ENCODE measurements around the gene SLC25A24. TPM values are rescaled to one million over a fixed set of nuclear protein-coding genes. Genes with fewer than 3 reads are reported as not detected.

SLC25A24 gene
- polyA plus RNA-seq, 3 donors: 11.1 to 45.4 (median 43.4) TPM

GRCh38 chr1:108107658-108108057, 92.5 kb downstream of the SLC25A24 start:
- intact Hi-C loops (cut with micrococcal nuclease): loop anchor here in 1 of 2 donors (10.0 kb wide), 1 partner anchor 53 kb away; no protein-coding TSS in a partner anchor
- Histone ChIP-seq H3K27ac (ENCODE audit: low read depth in 1 of 2, low read length in 2 of 2) (no peak overlapping the region), H3K27me3 (ENCODE audit: control insufficient read depth in 2 of 2, insufficient read depth in 2 of 2, low read length in 2 of 2) (no peaks in the 10 kb centered on the region), H3K4me3 (replicated peaks in 1 of 3; ENCODE audit: low read depth in 2 of 3, low read length in 3 of 3) (no peak overlapping the region), H3K4me2 (replicated peaks; ENCODE audit: extremely low read depth, low read length, poor library complexity, severe bottlenecking) (no peak overlapping the region), H3K9ac (ENCODE audit: insufficient read depth, low read length, poor library complexity, severe bottlenecking) (no peak overlapping the region), H3K79me2 (ENCODE audit: insufficient read depth, low read length) (no peaks in the 10 kb centered on the region), H3K36me3 (replicated peaks in 1 of 2; ENCODE audit: control insufficient read depth in 1 of 2, insufficient read depth in 2 of 2, low read length in 2 of 2) (no peaks in the 10 kb centered on the region), H3K4me1 (ENCODE audit: control insufficient read depth in 1 of 2, insufficient read depth in 2 of 2, low read length in 2 of 2) (peaks cover 4 to 6% of the 10 kb centered on the region in 2 donors), H4K20me1 (ENCODE audit: insufficient read depth, low read length) (no peaks in the 10 kb centered on the region), H2AFZ (ENCODE audit: insufficient read depth, low read depth, low read length, poor library complexity, severe bottlenecking) (no peak overlapping the region), H3K9me3 (replicated peaks in 1 of 2; ENCODE audit: control insufficient read depth in 1 of 2, insufficient read depth in 1 of 2, low read length in 2 of 2) (no peaks in the 10 kb centered on the region)
- Mint-ChIP-seq H3K4me1 (peaks cover 7% of the 10 kb centered on the region), H3K27me3 (ENCODE audit: low read depth in 3 of 3) (peaks cover 0 to 2% (median 0%) of the 10 kb centered on the region in 3 donors), H3K27ac (peak overlapping the region in 3 of 7 donors; percentile 13 to 50 (median 33)), H3K9me3 (peaks cover 0 to 6% (median 2%) of the 10 kb centered on the region in 7 donors), H3K36me3 (peaks cover 3 to 6% of the 10 kb centered on the region in 2 donors), H3K4me3 (no peak overlapping the region)
- TF ChIP-seq, protein P1, sequence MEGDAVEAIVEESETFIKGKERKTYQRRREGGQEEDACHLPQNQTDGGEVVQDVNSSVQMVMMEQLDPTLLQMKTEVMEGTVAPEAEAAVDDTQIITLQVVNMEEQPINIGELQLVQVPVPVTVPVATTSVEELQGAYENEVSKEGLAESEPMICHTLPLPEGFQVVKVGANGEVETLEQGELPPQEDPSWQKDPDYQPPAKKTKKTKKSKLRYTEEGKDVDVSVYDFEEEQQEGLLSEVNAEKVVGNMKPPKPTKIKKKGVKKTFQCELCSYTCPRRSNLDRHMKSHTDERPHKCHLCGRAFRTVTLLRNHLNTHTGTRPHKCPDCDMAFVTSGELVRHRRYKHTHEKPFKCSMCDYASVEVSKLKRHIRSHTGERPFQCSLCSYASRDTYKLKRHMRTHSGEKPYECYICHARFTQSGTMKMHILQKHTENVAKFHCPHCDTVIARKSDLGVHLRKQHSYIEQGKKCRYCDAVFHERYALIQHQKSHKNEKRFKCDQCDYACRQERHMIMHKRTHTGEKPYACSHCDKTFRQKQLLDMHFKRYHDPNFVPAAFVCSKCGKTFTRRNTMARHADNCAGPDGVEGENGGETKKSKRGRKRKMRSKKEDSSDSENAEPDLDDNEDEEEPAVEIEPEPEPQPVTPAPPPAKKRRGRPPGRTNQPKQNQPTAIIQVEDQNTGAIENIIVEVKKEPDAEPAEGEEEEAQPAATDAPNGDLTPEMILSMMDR (IDR thresholded peaks at IDR 0.05): no peak
- DNase-seq: peak; percentile 52 to 86 (median 55)
- WGBS (ENCODE audit: insufficient coverage): no CpG with 5 or more reads among the region's 4 CpGs

DNA sequence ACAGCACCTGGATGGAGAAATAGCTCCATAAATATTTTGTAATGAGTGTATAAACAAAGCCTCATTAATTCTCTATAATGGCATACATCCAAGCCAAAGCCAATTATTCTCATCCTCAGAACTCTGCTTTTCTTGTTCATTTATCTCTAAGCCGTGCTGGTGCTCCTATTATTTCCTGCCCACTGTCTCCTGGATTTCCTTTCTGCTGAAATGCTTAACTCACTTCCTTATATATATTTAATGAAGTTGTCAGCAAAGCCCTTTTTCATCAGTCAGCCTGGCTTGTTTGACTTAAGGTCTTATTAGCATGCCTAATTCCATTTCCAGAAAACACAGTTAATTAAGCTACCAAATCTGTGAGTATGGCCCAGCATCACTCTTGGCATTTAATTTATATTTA, 93.4 kb downstream of the SLC25A24 start:
- no peaks in the 10 kb centered on the region for H3K36me3 ChIP-seq (replicated peaks in 1 of 2; ENCODE audit: control insufficient read depth in 1 of 2, insufficient read depth in 2 of 2, low read length in 2 of 2)
- no peak overlapping the region for H3K4me3 Mint-ChIP-seq
- H3K9me3 Mint-ChIP-seq: peaks cover 0 to 4% (median 2%) of the 10 kb centered on the region in 7 donors
- H3K27me3 ChIP-seq (ENCODE audit: control insufficient read depth in 2 of 2, insufficient read depth in 2 of 2, low read length in 2 of 2): no peaks in the 10 kb centered on the region
- peaks cover 7% of the 10 kb centered on the region for H3K4me1 Mint-ChIP-seq
- H3K36me3 Mint-ChIP-seq: peaks cover 3 to 6% of the 10 kb centered on the region in 2 donors
- no peak for DNase-seq
- no peaks in the 10 kb centered on the region for H4K20me1 ChIP-seq (ENCODE audit: insufficient read depth, low read length)
- H3K4me1 ChIP-seq (ENCODE audit: control insufficient read depth in 1 of 2, insufficient read depth in 2 of 2, low read length in 2 of 2): peaks cover 4 to 6% of the 10 kb centered on the region in 2 donors
- H3K9me3 ChIP-seq (replicated peaks in 1 of 2; ENCODE audit: control insufficient read depth in 1 of 2, insufficient read depth in 1 of 2, low read length in 2 of 2): no peaks in the 10 kb centered on the region
- H3K79me2 ChIP-seq (ENCODE audit: insufficient read depth, low read length): no peaks in the 10 kb centered on the region
- H3K4me2 ChIP-seq (replicated peaks; ENCODE audit: extremely low read depth, low read length, poor library complexity, severe bottlenecking): no peak overlapping the region
- H3K27ac Mint-ChIP-seq: no peak overlapping the region
- TF ChIP-seq, protein P1 (IDR thresholded peaks at IDR 0.05): no peak
- H3K27me3 Mint-ChIP-seq (ENCODE audit: low read depth in 3 of 3): peaks cover 0 to 2% (median 0%) of the 10 kb centered on the region in 3 donors
- WGBS (ENCODE audit: insufficient coverage): no CpG with 5 or more reads among the region's 1 CpG
- H3K4me3 ChIP-seq (replicated peaks in 1 of 3; ENCODE audit: low read depth in 2 of 3, low read length in 3 of 3): no peak overlapping the region
- H3K27ac ChIP-seq (ENCODE audit: low read depth in 1 of 2, low read length in 2 of 2): no peak overlapping the region
- intact Hi-C loops (cut with micrococcal nuclease): loop anchor here in 1 of 2 donors (10.0 kb wide), 1 partner anchor 52 kb away; no protein-coding TSS in a partner anchor
- no peak overlapping the region for H2AFZ ChIP-seq (ENCODE audit: insufficient read depth, low read depth, low read length, poor library complexity, severe bottlenecking)
- H3K9ac ChIP-seq (ENCODE audit: insufficient read depth, low read length, poor library complexity, severe bottlenecking): no peak overlapping the region
